Neural cell (in vitro differentiated cells): ENCODE measurements around the gene PDZD4. TPM values are rescaled to one million over a fixed set of nuclear protein-coding genes. Genes with fewer than 3 reads are reported as not detected.

Experiments
- H2AFZ ChIP-seq: fragments of 200-600, 300-800 bp; sonication (generic), shearing (Covaris generic); 2 replicates; pipeline ENCODE4 v1.6.0; 2014; ENCODE audit warnings: low read depth, mild to moderate bottlenecking, antibody characterized with exemption, low read length, moderate library complexity
- H3F3A ChIP-seq: fragments of 200-600 bp; shearing (Covaris generic); 2 replicates; pipeline ENCODE4 v1.6.1; 2016; ENCODE audit warnings: mild to moderate bottlenecking, moderate library complexity, mixed read lengths, antibody characterized with exemption, low read length; ENCODE audit not compliant: insufficient read depth, poor library complexity, severe bottlenecking
- H3K27ac ChIP-seq: fragments of 200-600, 300-800 bp; sonication (generic), shearing (Covaris generic); 2 replicates; pipeline ENCODE4 v1.5.1; 2014; ENCODE audit warnings: mild to moderate bottlenecking, low read length, moderate library complexity
- H3K27me3 ChIP-seq: fragments of 300-800, 200-600 bp; sonication (generic), shearing (Covaris generic); 2 replicates; pipeline ENCODE4 v1.6.0; 2014; ENCODE audit warnings: mild to moderate bottlenecking, low read depth, low read length, moderate library complexity; ENCODE audit not compliant: insufficient read depth
- H3K36me3 ChIP-seq: fragments of 300-800, 200-600 bp; sonication (generic), shearing (Covaris generic); 2 replicates; pipeline ENCODE4 v1.5.1; 2014; ENCODE audit warnings: mild to moderate bottlenecking, antibody characterized with exemption, low read length, moderate library complexity; ENCODE audit not compliant: insufficient read depth
- H3K4me2 ChIP-seq: fragments of 300-800, 200-600 bp; sonication (generic), shearing (Covaris generic); 2 replicates; pipeline ENCODE4 v1.6.0; 2014; ENCODE audit warnings: mild to moderate bottlenecking, low read length
- H3K4me3 ChIP-seq: fragments of 300-800, 200-600 bp; sonication (generic), shearing (Covaris generic); 2 replicates; pipeline ENCODE4 v1.5.1; 2014; ENCODE audit warnings: mild to moderate bottlenecking, low read length, moderate library complexity
- H3K79me2 ChIP-seq: fragments of 200-600 bp; shearing (Covaris generic); replicated peaks from 2 replicates; pipeline ENCODE4 v1.6.0; 2014; ENCODE audit warnings: mild to moderate bottlenecking, low read length, moderate library complexity; ENCODE audit not compliant: insufficient read depth
- H3K9ac ChIP-seq: fragments of 300-800, 200-600 bp; sonication (generic), shearing (Covaris generic); 2 replicates; pipeline ENCODE4 v1.6.1; 2016; ENCODE audit warnings: mild to moderate bottlenecking, low read length, mixed read lengths
- H3K9me2 ChIP-seq: fragments of 200-600 bp; shearing (Covaris generic); 2 replicates; pipeline ENCODE4 v1.6.1; 2016; ENCODE audit warnings: mild to moderate bottlenecking, low read length, mixed read lengths; ENCODE audit not compliant: insufficient read depth
- H3K9me3 ChIP-seq: fragments of 200-600, 300-800 bp; sonication (generic), shearing (Covaris generic); 2 replicates; pipeline ENCODE4 v1.6.1; 2016; ENCODE audit warnings: mild to moderate bottlenecking, mixed run types, low read length, moderate library complexity, mixed read lengths
- H4K20me1 ChIP-seq: fragments of 200-600 bp; shearing (Covaris generic); 2 replicates; pipeline ENCODE4 v1.6.1; 2016; ENCODE audit warnings: mild to moderate bottlenecking, mixed run types; ENCODE audit not compliant: insufficient read depth
- EP300 ChIP-seq: fragments of 450-650 bp; conservative IDR thresholded peaks from 2 replicates; pipeline ENCODE4 v1.6.1; 2014; ENCODE audit warnings: antibody characterized with exemption, mild to moderate bottlenecking, moderate library complexity; ENCODE audit not compliant: poor library complexity, severe bottlenecking
- EZH2 ChIP-seq: fragments of 200-600, 300-800 bp; shearing (Covaris generic), sonication (generic); IDR thresholded peaks from 2 replicates; pipeline ENCODE4 v1.6.1; 2014; ENCODE audit warnings: antibody characterized with exemption, low read length, borderline replicate concordance, mild to moderate bottlenecking; ENCODE audit not compliant: insufficient read depth, poor library complexity, severe bottlenecking
- MXI1 ChIP-seq: fragments of 450-650 bp; conservative IDR thresholded peaks from 2 replicates; pipeline ENCODE4 v1.6.1; 2014; ENCODE audit warnings: antibody characterized with exemption, mild to moderate bottlenecking; ENCODE audit not compliant: poor library complexity, severe bottlenecking
- POLR2AphosphoS5 ChIP-seq: IDR thresholded peaks from 2 replicates; pipeline ENCODE4 v1.6.1; 2012
- RAD21 ChIP-seq: fragments of 450-650 bp; conservative IDR thresholded peaks from 2 replicates; pipeline ENCODE4 v1.6.1; 2014; ENCODE audit warnings: antibody characterized with exemption, mild to moderate bottlenecking, moderate library complexity
- SMC3 ChIP-seq: fragments of 450-650 bp; conservative IDR thresholded peaks from 2 replicates; pipeline ENCODE4 v1.6.1; 2014; ENCODE audit warnings: antibody characterized with exemption, mild to moderate bottlenecking, moderate library complexity; ENCODE audit not compliant: poor library complexity
- TAF1 ChIP-seq: IDR thresholded peaks from 2 replicates; pipeline ENCODE4 v1.6.1; 2012; ENCODE audit warnings: low read depth
- polyA plus RNA-seq: library from polyadenylated mRNA; depleted of rRNA; stranded (reverse); fragments of >200 nt; gene quantifications from 2 replicates; pipeline ENCODE4 v1.2.3, GENCODE V29; 2014
- TF ChIP-seq, protein P1 (sequence below): IDR thresholded peaks from 2 replicates; pipeline ENCODE4 v1.6.1; 2012; ENCODE audit warnings: borderline replicate concordance
- TF ChIP-seq, protein P2 (sequence below): fragments of 450-650 bp; IDR thresholded peaks from 2 replicates; pipeline ENCODE4 v1.5.1; 2014; ENCODE audit warnings: antibody characterized with exemption, mild to moderate bottlenecking, moderate library complexity; ENCODE audit not compliant: poor library complexity, severe bottlenecking

PDZD4 gene
- polyA plus RNA-seq, 1 donor from 2014 or later: 343 TPM

DNA sequence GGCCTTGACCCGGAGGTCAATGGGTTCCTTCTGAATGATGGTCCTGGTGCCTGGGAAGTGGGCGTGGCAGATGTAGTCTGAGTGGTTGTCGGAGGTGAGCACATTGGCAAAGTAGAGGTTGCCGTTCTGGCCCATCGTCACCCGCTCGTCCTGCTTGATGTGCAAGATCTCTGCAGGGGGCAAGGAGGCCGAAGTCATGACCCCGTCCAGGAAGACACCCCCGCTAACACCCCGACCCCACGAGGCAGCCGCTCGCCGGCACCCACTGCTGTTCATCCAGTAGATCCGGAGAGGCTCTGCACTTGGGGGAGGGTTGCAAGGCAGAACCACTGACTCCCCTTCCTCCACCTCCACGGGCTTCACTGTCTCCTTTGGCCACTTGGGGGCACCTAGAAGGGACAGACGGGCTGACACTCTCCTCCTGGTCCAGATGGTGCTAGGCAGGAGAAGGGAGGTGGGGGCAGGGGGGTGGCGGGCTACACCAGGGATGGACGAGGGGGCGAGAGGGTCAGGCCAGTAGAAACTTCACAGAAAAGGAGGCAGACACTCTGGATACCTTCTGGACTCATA is 40.5 kb upstream of the PDZD4 start:
- Histone ChIP-seq H3K4me2 (no peak overlapping the region), H2AFZ (no peak overlapping the region), H3K27ac (peak overlapping the region; percentile 91), H4K20me1 (no peaks in the 10 kb centered on the region), H3K27me3 (no peaks in the 10 kb centered on the region), H3K9ac (peak overlapping the region; percentile 44), H3K79me2 (peaks cover 26% of the 10 kb centered on the region), H3K36me3 (no peaks in the 10 kb centered on the region), H3K9me3 (no peaks in the 10 kb centered on the region), H3K4me3 (peak overlapping the region; percentile 39), H3K9me2 (no peaks in the 10 kb centered on the region), H3F3A (no peaks in the 10 kb centered on the region)
- TF ChIP-seq, protein P1, sequence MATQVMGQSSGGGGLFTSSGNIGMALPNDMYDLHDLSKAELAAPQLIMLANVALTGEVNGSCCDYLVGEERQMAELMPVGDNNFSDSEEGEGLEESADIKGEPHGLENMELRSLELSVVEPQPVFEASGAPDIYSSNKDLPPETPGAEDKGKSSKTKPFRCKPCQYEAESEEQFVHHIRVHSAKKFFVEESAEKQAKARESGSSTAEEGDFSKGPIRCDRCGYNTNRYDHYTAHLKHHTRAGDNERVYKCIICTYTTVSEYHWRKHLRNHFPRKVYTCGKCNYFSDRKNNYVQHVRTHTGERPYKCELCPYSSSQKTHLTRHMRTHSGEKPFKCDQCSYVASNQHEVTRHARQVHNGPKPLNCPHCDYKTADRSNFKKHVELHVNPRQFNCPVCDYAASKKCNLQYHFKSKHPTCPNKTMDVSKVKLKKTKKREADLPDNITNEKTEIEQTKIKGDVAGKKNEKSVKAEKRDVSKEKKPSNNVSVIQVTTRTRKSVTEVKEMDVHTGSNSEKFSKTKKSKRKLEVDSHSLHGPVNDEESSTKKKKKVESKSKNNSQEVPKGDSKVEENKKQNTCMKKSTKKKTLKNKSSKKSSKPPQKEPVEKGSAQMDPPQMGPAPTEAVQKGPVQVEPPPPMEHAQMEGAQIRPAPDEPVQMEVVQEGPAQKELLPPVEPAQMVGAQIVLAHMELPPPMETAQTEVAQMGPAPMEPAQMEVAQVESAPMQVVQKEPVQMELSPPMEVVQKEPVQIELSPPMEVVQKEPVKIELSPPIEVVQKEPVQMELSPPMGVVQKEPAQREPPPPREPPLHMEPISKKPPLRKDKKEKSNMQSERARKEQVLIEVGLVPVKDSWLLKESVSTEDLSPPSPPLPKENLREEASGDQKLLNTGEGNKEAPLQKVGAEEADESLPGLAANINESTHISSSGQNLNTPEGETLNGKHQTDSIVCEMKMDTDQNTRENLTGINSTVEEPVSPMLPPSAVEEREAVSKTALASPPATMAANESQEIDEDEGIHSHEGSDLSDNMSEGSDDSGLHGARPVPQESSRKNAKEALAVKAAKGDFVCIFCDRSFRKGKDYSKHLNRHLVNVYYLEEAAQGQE: no peak
- TF ChIP-seq EZH2 (no peak), RAD21 (no peak)
- TF ChIP-seq, protein P2, sequence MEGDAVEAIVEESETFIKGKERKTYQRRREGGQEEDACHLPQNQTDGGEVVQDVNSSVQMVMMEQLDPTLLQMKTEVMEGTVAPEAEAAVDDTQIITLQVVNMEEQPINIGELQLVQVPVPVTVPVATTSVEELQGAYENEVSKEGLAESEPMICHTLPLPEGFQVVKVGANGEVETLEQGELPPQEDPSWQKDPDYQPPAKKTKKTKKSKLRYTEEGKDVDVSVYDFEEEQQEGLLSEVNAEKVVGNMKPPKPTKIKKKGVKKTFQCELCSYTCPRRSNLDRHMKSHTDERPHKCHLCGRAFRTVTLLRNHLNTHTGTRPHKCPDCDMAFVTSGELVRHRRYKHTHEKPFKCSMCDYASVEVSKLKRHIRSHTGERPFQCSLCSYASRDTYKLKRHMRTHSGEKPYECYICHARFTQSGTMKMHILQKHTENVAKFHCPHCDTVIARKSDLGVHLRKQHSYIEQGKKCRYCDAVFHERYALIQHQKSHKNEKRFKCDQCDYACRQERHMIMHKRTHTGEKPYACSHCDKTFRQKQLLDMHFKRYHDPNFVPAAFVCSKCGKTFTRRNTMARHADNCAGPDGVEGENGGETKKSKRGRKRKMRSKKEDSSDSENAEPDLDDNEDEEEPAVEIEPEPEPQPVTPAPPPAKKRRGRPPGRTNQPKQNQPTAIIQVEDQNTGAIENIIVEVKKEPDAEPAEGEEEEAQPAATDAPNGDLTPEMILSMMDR: no peak

DNA sequence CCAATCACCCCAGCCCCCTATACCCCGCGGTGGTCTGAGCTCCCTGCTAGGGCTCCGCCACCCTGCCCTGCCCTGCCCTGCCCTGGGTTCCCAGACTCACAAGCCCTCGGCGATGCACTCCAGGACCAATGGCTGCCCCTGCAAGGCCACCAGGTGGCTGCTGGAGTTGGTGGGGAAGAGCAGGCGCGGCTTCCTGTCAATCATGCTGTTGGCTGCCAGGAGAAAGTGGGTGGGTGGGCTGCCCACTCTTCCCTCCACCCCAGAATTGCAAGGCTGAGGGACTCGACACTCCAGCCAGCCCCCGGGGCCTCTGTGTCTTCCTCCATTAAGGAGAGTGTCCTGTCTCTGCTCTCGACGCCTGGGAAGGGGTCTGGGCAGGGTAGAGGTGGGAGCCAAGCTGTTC is 39.9 kb upstream of the PDZD4 start:
- no peaks in the 10 kb centered on the region for H3K27me3 ChIP-seq
- no peaks in the 10 kb centered on the region for H3K9me3 ChIP-seq
- no peaks in the 10 kb centered on the region for H3K9me2 ChIP-seq
- H3K36me3 ChIP-seq: no peaks in the 10 kb centered on the region
- H4K20me1 ChIP-seq: no peaks in the 10 kb centered on the region
- peaks cover 22% of the 10 kb centered on the region for H3K79me2 ChIP-seq
- H3K9ac ChIP-seq: peak overlapping the region; percentile 44
- no peak overlapping the region for H2AFZ ChIP-seq
- no peaks in the 10 kb centered on the region for H3F3A ChIP-seq
- TF ChIP-seq SMC3 (no peak), POLR2AphosphoS5 (peak; percentile 4), RAD21 (no peak)
- peak overlapping the region; percentile 91 for H3K27ac ChIP-seq
- H3K4me2 ChIP-seq: no peak overlapping the region
- H3K4me3 ChIP-seq: peak overlapping the region; percentile 39

DNA sequence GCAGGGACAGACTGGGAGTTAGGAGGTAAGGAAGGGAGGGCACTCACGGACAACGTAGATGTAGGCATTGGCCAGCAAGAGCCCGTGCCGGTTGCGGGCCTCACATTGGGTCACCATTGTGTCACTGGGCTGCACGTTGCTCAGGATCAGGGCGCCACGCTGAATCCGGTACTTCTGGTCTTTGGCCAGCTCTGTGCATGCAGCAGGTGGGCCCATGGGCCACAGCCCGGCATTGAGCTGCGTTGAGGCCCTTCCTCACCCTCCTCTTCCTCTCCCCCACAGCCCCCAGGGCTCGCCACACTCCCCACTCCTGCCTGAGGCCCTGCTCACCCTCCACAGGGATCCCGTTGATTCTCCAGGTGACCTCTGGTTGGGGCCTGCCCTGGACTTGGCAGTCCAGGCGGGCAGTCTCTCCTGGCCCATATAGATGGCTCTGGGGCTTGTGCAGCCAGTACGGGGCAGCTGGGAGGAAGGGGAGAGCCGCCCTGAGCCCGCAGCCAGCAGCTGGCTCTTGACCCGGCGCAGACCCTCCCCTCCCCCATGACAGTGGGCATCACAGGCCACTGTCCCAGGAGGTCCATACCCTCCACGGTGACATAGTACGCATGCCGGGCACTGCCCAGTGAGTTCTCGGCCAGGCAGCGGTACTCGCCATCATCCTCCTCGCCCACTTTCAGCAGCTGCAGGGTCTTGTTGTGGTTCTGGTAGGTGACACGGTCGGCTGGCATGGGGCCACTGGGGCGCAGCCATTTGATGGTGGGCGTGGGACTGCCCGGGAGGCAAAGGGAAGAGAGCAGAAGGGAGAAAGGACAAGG is 39.3 kb upstream of the PDZD4 start:
- H2AFZ ChIP-seq: no peak overlapping the region
- no peaks in the 10 kb centered on the region for H4K20me1 ChIP-seq
- no peaks in the 10 kb centered on the region for H3K27me3 ChIP-seq
- H3K79me2 ChIP-seq: peaks cover 16% of the 10 kb centered on the region
- no peaks in the 10 kb centered on the region for H3K9me2 ChIP-seq
- H3K36me3 ChIP-seq: no peaks in the 10 kb centered on the region
- H3F3A ChIP-seq: no peaks in the 10 kb centered on the region
- H3K9ac ChIP-seq: no peak overlapping the region
- H3K4me3 ChIP-seq: no peak overlapping the region
- H3K4me2 ChIP-seq: no peak overlapping the region
- no peaks in the 10 kb centered on the region for H3K9me3 ChIP-seq
- TF ChIP-seq, protein P1: no peak
- TF ChIP-seq RAD21 (no peak), TAF1 (no peak), MXI1 (no peak), SMC3 (no peak), EP300 (no peak), POLR2AphosphoS5 (no peak)
- TF ChIP-seq, protein P2: no peak
- H3K27ac ChIP-seq: no peak overlapping the region
